ENCODE measurements around the gene SOX5. TPM values are rescaled to one million over a fixed set of nuclear protein-coding genes. Genes with fewer than 3 reads are reported as not detected.

SOX5 gene
- polyA plus RNA-seq, 6 donors from 2014 or later: 1.7 to 6.3 (median 3.0) TPM; not detected in 1

DNA sequence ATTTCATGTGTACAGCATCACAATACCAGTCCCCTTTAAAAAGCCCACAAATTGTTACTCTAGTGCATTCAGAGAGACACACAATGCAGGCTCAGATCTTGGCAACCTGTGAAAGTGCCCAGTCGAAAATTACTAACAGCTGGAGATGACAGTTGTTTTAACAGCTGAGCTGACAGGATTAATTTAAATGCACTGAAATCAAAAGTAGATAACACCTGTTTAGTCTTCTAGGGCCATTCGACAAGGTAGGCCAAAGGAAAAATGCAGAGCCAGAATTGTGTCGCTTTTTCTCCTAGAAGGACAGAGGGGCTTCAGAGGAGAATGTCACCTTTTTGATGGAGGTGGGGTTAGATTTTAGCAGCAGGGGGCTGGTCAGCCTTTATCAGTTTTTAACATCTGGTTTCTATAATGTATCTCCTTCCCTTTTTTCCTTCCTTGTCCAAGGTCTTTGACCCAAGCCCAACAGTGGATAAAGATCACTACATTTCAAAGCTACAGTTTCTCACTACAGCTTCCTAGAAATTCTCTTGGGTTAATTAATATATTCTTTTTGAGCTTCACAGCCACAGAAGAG lies 139.1 kb downstream of the SOX5 start:
- no peak for DNase-seq
- Mint-ChIP-seq H3K4me3 (no peak overlapping the region), H3K36me3 (no peaks in the 10 kb centered on the region), H3K4me1 (no peaks in the 10 kb centered on the region), H3K27me3 (no peaks in the 10 kb centered on the region), H3K9me3 (no peaks in the 10 kb centered on the region), H3K27ac (no peak overlapping the region)
- no peak for ATAC-seq (ENCODE audit: low read depth in 2 of 2)

DNA sequence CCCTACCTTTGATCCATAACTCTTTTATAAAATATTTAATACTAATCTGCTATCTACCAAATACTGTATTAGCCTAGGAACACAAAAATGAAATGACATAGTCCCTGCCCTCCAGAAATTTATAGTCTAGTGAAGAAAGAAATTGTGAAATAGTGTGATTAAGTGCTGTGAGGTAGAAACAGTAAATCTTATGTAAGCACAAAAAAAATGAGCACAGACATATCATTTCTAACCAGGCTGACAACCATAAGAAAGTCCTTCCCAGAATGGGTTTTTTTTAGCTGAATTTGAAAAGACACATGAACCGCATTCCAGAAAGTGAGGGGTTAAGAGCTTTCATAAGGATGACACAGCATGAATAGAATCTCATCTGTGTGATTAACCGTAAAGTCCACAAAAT lies 145.9 kb downstream of the SOX5 start:
- Mint-ChIP-seq H3K36me3 (no peaks in the 10 kb centered on the region), H3K27me3 (no peaks in the 10 kb centered on the region), H3K4me1 (no peaks in the 10 kb centered on the region), H3K4me3 (no peak overlapping the region), H3K27ac (no peak overlapping the region), H3K9me3 (peaks cover 0 to 2% (median 0%) of the 10 kb centered on the region in 7 donors)
- no peak for DNase-seq
- ATAC-seq (ENCODE audit: low read depth in 2 of 2): no peak

DNA sequence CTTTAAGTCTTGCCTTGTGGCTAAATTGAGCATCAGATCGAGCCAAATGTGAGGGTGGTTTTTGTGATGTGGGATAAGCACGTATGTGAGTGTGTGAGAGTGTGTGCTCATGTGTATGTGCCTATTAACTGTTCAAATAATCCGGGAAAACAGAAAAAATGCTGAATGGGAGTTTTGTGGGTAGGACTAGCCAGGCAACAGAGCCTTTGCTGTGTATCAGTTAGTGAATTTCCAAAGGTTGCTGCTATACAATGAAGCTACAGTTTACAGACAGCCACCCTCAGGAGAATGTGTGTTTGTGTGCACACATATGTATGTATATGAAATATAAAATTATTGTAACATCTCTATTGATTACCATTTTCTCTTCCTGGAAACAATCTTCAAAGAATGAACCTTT lies 154.0 kb downstream of the SOX5 start:
- Mint-ChIP-seq H3K4me1 (no peaks in the 10 kb centered on the region), H3K36me3 (no peaks in the 10 kb centered on the region)

DNA sequence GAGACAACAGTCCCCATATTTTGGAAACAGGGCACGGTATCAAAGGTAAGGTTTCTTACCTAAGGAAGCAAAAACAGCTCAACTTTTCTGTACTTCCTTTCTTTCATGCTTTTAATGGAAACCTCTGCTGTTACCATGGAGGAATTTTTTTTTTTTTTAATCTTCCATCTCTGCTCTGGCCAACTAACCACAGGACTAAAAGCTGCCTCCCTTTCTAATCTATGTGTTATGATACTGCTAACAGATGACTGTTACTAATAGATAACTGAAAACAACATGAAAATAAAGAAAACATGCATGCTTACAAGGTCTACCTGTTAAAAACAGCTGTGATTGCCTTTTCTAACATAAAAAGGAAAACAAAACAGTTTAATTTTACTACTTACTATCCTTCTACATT lies 168.4 kb downstream of the SOX5 start:
- Mint-ChIP-seq H3K27ac (no peak overlapping the region), H3K27me3 (no peaks in the 10 kb centered on the region), H3K4me3 (no peak overlapping the region), H3K9me3 (no peaks in the 10 kb centered on the region), H3K36me3 (no peaks in the 10 kb centered on the region), H3K4me1 (no peaks in the 10 kb centered on the region)
- ATAC-seq (ENCODE audit: low read depth in 2 of 2) (no peak), DNase-seq (no peak)

More for the DNA sequence above, 154.0 kb downstream of the SOX5 start:
- ATAC-seq (ENCODE audit: low read depth in 2 of 2): no peak
- Mint-ChIP-seq H3K27me3 (no peaks in the 10 kb centered on the region), H3K4me3 (no peak overlapping the region), H3K27ac (no peak overlapping the region), H3K9me3 (peaks cover 0 to 2% (median 0%) of the 10 kb centered on the region in 7 donors)
- no peak for DNase-seq

DNA sequence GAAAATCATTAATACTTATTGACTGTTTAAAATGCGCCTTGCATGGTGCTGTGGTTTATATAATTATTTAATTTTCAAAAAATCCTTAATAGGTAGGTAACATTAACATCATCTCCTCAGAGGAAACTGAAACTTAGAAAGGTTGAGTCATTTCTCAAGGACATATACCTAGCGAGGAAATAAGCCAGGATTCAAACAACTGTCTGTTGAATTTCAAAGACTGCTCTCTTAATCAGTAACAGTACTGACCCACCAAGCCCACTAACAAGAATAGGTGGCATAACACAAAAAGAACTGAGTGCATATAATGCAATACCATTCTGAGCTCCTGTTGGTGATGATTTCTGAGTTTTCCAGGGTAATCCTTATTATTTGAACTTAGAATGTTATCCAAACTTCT lies 174.3 kb downstream of the SOX5 start:
- H3K36me3 Mint-ChIP-seq: no peaks in the 10 kb centered on the region
- H3K9me3 Mint-ChIP-seq: no peaks in the 10 kb centered on the region
- H3K27ac Mint-ChIP-seq: no peak overlapping the region
- no peak overlapping the region for H3K4me3 Mint-ChIP-seq
- DNase-seq (no peak), ATAC-seq (ENCODE audit: low read depth in 2 of 2) (no peak)
- H3K27me3 Mint-ChIP-seq: no peaks in the 10 kb centered on the region
- H3K4me1 Mint-ChIP-seq: no peaks in the 10 kb centered on the region

DNA sequence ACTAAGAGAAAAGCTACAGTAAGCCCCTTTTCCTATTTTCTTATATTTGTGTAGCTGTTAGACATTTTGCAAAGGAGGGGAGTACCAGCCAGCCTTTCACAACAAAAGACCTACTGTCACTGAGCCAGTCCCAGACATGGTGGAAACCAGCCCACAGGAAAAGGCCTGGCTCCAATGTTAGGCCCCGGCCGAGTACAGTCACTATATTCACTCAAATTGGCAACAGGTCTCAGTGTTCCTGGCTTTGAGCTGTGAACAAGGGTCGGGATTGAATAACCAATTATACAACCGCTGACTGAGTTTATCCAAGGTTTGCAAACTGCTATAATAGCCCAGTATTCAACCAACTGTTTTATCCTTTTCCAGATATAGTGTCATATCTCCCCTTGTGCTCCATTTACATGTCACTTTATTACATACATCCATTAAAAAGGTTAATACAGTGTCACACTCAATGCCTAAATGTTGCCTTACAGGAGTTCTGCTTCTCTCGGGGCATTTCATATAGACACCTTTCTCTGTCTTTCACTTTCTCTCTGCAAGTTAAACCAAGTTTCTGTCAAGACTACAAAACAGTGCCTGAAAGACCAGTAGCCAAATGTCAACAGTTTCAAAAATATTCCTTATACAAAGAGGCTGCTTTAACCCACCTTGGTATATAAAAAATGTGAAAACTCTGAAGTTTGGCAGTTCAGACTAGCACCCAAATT lies 178.1 kb downstream of the SOX5 start:
- Mint-ChIP-seq H3K4me3 (no peak overlapping the region), H3K36me3 (no peaks in the 10 kb centered on the region), H3K4me1 (no peaks in the 10 kb centered on the region), H3K9me3 (peaks cover 0 to 2% (median 0%) of the 10 kb centered on the region in 7 donors), H3K27ac (no peak overlapping the region), H3K27me3 (no peaks in the 10 kb centered on the region)
- ATAC-seq (ENCODE audit: low read depth in 2 of 2) (no peak), DNase-seq (no peak)

DNA sequence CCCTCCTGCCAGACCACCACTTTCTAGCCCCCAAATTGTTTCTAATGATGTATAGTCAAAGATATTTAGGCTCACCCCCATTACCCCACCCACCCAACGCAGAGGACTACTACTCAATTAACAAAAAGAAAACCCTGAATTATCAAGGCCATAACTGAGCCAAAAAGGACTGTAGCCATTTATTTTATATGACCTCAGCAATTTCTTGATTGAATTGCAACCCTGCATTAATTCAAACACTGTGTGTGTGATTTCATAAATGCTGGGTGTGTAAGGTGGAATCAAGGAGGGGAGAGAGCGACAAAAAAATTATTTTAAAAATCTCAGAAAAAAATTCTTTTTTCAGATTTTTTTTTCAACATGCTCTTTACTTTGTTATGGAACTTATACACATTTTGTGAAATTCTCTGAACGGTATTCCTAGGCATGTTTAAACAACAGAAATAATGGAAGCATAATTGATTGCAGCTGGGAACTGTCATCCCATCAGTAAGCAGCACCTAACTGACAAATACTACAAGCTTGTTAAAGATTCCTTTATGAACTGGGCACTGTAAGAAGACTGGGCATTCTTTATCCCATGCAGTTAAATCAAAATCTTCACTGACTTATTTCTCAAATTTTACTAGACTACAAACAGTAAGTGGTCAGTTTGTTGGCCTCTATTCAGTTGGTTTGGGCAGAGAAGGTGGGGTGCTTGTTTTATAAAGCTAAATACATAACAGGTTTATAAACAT lies 179.1 kb downstream of the SOX5 start:
- no peaks in the 10 kb centered on the region for H3K27me3 Mint-ChIP-seq

DNA sequence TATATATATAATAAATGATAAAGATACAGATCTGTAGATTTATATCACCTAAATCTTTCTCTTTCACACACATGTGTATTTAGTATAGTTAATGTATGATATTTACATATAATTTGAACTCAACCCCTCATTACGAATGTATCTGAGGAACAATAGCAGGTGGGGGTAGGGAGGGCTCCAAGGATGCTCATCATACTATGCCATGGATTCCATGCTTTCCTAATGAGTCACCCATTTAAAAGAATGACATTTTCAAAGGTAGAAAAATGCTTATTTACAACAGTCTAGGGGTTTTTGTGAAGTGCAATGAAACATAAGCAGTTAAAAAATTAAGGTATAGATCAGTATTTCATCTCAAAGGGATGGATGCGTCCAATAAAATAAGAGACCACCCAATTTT lies 181.6 kb downstream of the SOX5 start:
- Mint-ChIP-seq H3K9me3 (peaks cover 0 to 2% (median 0%) of the 10 kb centered on the region in 7 donors), H3K36me3 (no peaks in the 10 kb centered on the region), H3K27me3 (no peaks in the 10 kb centered on the region), H3K27ac (no peak overlapping the region), H3K4me1 (no peaks in the 10 kb centered on the region), H3K4me3 (no peak overlapping the region)
- ATAC-seq (ENCODE audit: low read depth in 2 of 2): no peak
- no peak for DNase-seq

More for the DNA sequence above, 179.1 kb downstream of the SOX5 start:
- Mint-ChIP-seq H3K4me3 (no peak overlapping the region), H3K4me1 (no peaks in the 10 kb centered on the region), H3K27ac (no peak overlapping the region), H3K36me3 (no peaks in the 10 kb centered on the region), H3K9me3 (peaks cover 0 to 2% (median 0%) of the 10 kb centered on the region in 7 donors)
- no peak for DNase-seq
- no peak for ATAC-seq (ENCODE audit: low read depth in 2 of 2)

DNA sequence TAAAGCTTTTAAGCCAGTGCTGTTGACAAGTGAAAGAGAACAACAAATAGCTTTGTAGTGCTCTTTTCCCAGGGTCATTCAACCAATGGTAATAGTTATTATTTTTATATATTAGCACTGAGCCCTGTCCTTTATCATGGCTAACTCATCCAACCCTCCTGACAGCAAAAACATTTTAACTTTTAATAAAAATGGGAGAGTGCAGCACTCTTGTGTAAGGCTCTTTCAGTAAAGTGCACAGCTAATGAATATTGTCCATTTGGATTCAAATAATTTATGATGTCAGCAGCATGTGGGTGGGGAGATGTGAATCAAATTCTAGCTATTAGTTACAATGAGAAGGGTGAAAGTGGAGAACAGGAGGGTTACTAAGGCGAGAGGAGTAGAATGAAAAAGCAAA lies 185.7 kb downstream of the SOX5 start:
- Mint-ChIP-seq H3K36me3 (no peaks in the 10 kb centered on the region), H3K27ac (peak overlapping the region in 1 of 6 donors; percentile 35), H3K4me1 (no peaks in the 10 kb centered on the region), H3K9me3 (no peaks in the 10 kb centered on the region), H3K4me3 (no peak overlapping the region), H3K27me3 (no peaks in the 10 kb centered on the region)
- DNase-seq (no peak), ATAC-seq (ENCODE audit: low read depth in 2 of 2) (no peak)

DNA sequence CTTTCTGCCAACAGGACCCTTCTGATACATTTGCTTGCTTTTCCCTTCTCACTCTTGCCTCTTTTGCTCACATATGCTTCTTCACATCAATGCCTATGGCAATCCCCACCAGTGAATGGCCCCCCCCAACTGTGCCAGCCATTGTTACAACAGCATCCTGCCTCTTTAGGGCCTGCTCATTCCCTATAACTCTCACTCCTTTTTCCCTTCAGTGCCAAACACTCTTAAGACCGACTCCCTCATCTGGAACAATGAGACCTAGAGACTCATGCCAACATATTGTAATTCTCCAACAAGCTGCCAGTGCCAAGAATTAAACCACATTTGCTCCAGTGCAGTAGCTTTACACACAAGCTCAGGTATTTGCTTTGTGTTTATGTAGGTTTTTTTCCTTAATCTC lies 189.0 kb downstream of the SOX5 start:
- Mint-ChIP-seq H3K27me3 (no peaks in the 10 kb centered on the region), H3K27ac (no peak overlapping the region), H3K9me3 (no peaks in the 10 kb centered on the region), H3K4me3 (no peak overlapping the region), H3K36me3 (no peaks in the 10 kb centered on the region), H3K4me1 (no peaks in the 10 kb centered on the region)
- ATAC-seq (ENCODE audit: low read depth in 2 of 2) (no peak), DNase-seq (no peak)

DNA sequence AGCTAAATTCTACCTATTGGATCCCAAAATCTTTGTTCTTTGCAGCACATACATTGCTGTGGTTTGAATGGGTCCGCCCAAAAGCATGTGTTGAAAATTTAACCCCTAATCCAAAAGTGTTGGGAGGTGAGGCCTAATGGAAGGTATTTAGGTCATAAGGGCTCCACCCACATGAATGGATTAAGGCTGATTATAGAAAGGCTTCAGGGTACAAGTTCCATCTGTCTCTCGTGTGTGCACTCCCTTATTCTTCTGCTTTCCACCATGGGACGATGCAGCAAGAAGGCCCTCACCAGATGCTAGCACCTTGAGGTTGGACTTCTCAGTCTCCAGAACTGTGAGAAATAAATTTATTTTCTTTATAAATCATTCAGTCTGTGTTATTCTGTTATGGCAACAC lies 190.9 kb downstream of the SOX5 start:
- DNase-seq (no peak), ATAC-seq (ENCODE audit: low read depth in 2 of 2) (no peak)
- Mint-ChIP-seq H3K27ac (no peak overlapping the region), H3K4me3 (no peak overlapping the region), H3K4me1 (no peaks in the 10 kb centered on the region), H3K36me3 (no peaks in the 10 kb centered on the region), H3K27me3 (no peaks in the 10 kb centered on the region), H3K9me3 (no peaks in the 10 kb centered on the region)

DNA sequence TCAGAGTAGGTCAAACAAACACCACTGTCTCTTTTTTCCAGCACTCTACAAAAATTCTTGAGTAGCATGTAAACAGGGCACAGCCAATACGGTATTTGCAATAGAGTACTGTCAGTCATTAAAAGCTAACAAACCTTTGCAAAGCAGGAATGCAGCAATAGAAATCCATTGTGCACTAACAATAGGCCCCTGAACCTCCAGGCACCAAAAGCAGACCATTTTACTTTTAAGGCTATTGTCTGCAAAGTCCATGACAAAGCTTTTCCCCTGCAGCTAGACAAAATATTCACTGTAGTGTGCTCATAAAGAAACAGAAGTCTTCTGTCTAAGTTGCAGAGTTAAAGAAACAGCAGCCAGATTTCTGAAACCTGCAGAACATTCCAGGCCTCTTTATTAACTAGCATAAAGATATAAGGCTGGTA lies 191.9 kb downstream of the SOX5 start:
- no peak overlapping the region for H3K4me3 Mint-ChIP-seq

DNA sequence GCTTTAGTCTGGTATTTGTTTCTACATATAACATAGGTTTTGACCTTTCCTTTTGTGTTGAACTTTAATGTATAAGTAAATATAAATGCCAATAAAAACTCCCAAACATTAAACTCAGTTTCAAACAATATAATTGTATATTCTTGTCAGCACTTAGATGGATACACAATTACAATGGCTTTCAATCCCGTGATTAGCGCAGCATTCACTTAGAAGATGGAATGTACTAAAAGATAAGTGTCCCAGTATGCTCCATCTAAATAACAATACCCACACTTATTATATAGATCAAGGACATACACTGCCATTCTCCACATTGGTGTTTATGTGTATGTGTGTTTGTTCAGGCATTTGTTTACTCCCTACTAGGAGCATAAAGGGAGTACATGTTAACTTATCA lies 193.1 kb downstream of the SOX5 start:
- Mint-ChIP-seq H3K9me3 (no peaks in the 10 kb centered on the region), H3K36me3 (no peaks in the 10 kb centered on the region), H3K4me3 (no peak overlapping the region), H3K27ac (no peak overlapping the region), H3K27me3 (no peaks in the 10 kb centered on the region), H3K4me1 (no peaks in the 10 kb centered on the region)
- DNase-seq: no peak
- no peak for ATAC-seq (ENCODE audit: low read depth in 2 of 2)

More for the DNA sequence above, 191.9 kb downstream of the SOX5 start:
- H3K9me3 Mint-ChIP-seq: no peaks in the 10 kb centered on the region
- no peak overlapping the region for H3K27ac Mint-ChIP-seq
- H3K27me3 Mint-ChIP-seq: no peaks in the 10 kb centered on the region
- no peaks in the 10 kb centered on the region for H3K36me3 Mint-ChIP-seq
- ATAC-seq (ENCODE audit: low read depth in 2 of 2): no peak
- H3K4me1 Mint-ChIP-seq: no peaks in the 10 kb centered on the region
- DNase-seq: no peak

All from naive B cell (primary cell).